Fibroblast of skin of scalp (primary cell): ENCODE data around the gene CLSTN3.

ENCODE experiments used
- DNase-seq: peaks from one replicate; pipeline ENCODE4 v3.0.0-alpha.2; 2013

Gene CLSTN3

GRCh38 chr12:7190268-7191055, 60.3 kb downstream of the CLSTN3 start:
- no peak for DNase-seq

- DNase-seq, result no peak
Measured at GRCh38 chr12:7193674-7194073, 63.5 kb downstream of the CLSTN3 start.

DNA sequence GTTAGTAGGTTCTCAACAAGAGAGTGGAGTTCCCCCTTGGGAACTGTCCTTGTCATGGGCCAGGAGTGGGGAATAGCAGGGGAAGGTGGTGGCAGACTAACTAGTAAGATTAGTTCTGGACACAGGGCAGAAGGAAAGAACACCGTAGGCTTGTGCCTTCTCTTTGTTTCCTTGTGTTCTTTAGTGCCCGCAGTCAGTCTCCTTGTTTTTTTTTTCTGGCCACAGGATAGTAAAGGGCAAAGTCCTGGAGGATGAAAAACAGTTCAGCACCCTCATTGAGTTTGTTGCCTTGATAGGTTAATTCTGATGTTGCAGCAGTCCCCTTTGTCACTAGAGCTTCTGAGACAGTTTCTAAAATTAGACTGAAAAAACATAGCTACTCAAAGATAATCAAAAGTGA, 67.7 kb downstream of the CLSTN3 start:
- DNase-seq, result no peak

DNA sequence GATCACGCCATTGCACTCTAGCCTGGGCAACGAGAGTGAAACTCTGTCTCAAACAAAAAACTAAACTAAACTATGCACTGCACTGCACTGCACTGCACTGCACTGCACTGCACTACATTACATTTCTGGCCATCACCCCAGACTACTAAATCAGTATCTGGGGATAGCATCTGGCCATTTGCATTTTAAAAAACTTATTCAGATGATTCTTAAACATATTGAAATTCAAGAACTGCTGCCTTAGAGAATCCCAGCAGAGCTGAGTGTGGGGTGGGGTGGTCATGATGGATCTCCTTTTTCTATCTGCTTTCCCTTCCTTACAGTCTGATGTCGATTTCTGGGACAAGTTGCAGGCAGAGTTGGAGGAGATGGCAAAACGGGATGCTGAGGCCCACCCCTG, 72.9 kb downstream of the CLSTN3 start:
- no peak for DNase-seq

GRCh38 chr12:7205091-7205490, 74.9 kb downstream of the CLSTN3 start:
- DNase-seq, result no peak

DNA sequence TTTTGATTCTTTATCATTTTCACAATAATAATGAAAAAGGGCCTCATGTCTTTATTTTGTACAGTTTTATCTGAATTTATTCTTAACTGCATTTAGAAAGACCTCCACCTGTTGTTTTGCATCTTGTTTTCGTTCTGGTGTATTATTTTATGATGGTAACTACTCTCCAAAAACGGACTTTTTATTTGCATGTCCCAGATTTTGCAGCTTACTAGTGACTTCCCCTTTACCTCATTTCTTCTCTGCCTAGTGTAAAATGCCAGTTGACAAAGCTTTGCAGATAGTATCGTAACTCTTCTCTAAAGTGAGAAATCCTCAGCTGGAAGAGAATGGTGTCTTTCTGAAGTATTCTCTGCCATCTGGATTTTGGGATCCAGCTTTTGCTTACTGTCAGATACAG, 76.5 kb downstream of the CLSTN3 start:
- DNase-seq, result no peak

GRCh38 chr12:7207866-7208625, 77.9 kb downstream of the CLSTN3 start:
- no peak for DNase-seq
